ENCODE measurements around the gene FAM53A.

Gene FAM53A

GRCh38 chr4:1632109-1633104 is 51.7 kb downstream of the FAM53A start:
- Histone ChIP-seq H3K9ac (ENCODE audit: low read depth in 1 of 2, low read length in 2 of 2) (no peak overlapping the region), H3K36me3 (ENCODE audit: control insufficient read depth in 1 of 2, insufficient read depth in 2 of 2, low read length in 2 of 2) (no peaks in the 10 kb centered on the region), H3K27ac (ENCODE audit: low read depth, low read length) (no peak overlapping the region), H3K9me3 (ENCODE audit: control insufficient read depth in 1 of 2, low read length in 2 of 2) (no peaks in the 10 kb centered on the region), H3K27me3 (ENCODE audit: control insufficient read depth in 1 of 2, insufficient read depth in 2 of 2, low read length in 2 of 2) (peaks cover 11 to 14% of the 10 kb centered on the region in 2 donors), H3K4me3 (ENCODE audit: low read depth in 1 of 2, low read length in 2 of 2) (no peak overlapping the region), H3K4me1 (ENCODE audit: control insufficient read depth in 1 of 2, insufficient read depth in 2 of 2, low read length in 2 of 2) (no peaks in the 10 kb centered on the region)

- Histone ChIP-seq H3K36me3 (ENCODE audit: control insufficient read depth in 1 of 2, insufficient read depth in 2 of 2, low read length in 2 of 2) (no peaks in the 10 kb centered on the region), H3K27me3 (ENCODE audit: control insufficient read depth in 1 of 2, insufficient read depth in 2 of 2, low read length in 2 of 2) (peaks cover 11 to 14% of the 10 kb centered on the region in 2 donors), H3K4me1 (ENCODE audit: control insufficient read depth in 1 of 2, insufficient read depth in 2 of 2, low read length in 2 of 2) (no peaks in the 10 kb centered on the region), H3K9me3 (ENCODE audit: control insufficient read depth in 1 of 2, low read length in 2 of 2) (no peaks in the 10 kb centered on the region), H3K27ac (ENCODE audit: low read depth, low read length) (no peak overlapping the region), H3K9ac (ENCODE audit: low read depth in 1 of 2, low read length in 2 of 2) (no peak overlapping the region), H3K4me3 (ENCODE audit: low read depth in 1 of 2, low read length in 2 of 2) (no peak overlapping the region)
These were observed 53.0 kb downstream of the FAM53A start for GRCh38 chr4:1631136-1631535.

- no peak overlapping the region for H3K27ac ChIP-seq (ENCODE audit: low read depth, low read length)
- peaks cover 11 to 14% of the 10 kb centered on the region in 2 donors for H3K27me3 ChIP-seq (ENCODE audit: control insufficient read depth in 1 of 2, insufficient read depth in 2 of 2, low read length in 2 of 2)
- no peaks in the 10 kb centered on the region for H3K4me1 ChIP-seq (ENCODE audit: control insufficient read depth in 1 of 2, insufficient read depth in 2 of 2, low read length in 2 of 2)
- no peak overlapping the region for H3K4me3 ChIP-seq (ENCODE audit: low read depth in 1 of 2, low read length in 2 of 2)
- H3K9me3 ChIP-seq (ENCODE audit: control insufficient read depth in 1 of 2, low read length in 2 of 2), result no peaks in the 10 kb centered on the region
- H3K36me3 ChIP-seq (ENCODE audit: control insufficient read depth in 1 of 2, insufficient read depth in 2 of 2, low read length in 2 of 2), result no peaks in the 10 kb centered on the region
- no peak overlapping the region for H3K9ac ChIP-seq (ENCODE audit: low read depth in 1 of 2, low read length in 2 of 2)
These were observed 53.8 kb downstream of the FAM53A start for GRCh38 chr4:1630266-1630665.

DNA sequence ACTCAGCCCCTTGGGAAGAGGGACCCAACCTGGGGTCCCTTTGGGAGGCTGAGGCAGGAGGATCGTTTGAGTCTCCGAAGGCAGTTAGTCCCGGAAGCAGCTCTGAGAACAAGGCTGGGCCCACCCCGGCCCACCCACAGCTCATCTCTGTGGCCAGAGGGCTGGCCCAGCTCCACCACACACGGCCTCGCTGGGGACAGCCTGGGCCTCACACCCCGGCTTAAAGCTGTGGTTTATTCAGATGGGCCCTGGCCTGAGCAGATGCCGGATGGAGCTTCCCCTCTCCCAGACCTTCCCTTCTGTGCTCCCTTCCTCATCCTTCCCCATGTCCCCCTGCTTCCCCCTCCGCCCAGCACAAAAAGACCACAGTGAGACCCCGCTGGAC is 54.4 kb downstream of the FAM53A start:
- Histone ChIP-seq H3K36me3 (ENCODE audit: control insufficient read depth in 1 of 2, insufficient read depth in 2 of 2, low read length in 2 of 2) (no peaks in the 10 kb centered on the region), H3K27ac (ENCODE audit: low read depth, low read length) (no peak overlapping the region), H3K4me1 (ENCODE audit: control insufficient read depth in 1 of 2, insufficient read depth in 2 of 2, low read length in 2 of 2) (no peaks in the 10 kb centered on the region), H3K27me3 (ENCODE audit: control insufficient read depth in 1 of 2, insufficient read depth in 2 of 2, low read length in 2 of 2) (peaks cover 11 to 14% of the 10 kb centered on the region in 2 donors), H3K9ac (ENCODE audit: low read depth in 1 of 2, low read length in 2 of 2) (no peak overlapping the region), H3K4me3 (ENCODE audit: low read depth in 1 of 2, low read length in 2 of 2) (no peak overlapping the region), H3K9me3 (ENCODE audit: control insufficient read depth in 1 of 2, low read length in 2 of 2) (no peaks in the 10 kb centered on the region)

GRCh38 chr4:1628892-1629698 is 55.0 kb downstream of the FAM53A start:
- no peak overlapping the region for H3K4me3 ChIP-seq (ENCODE audit: low read depth in 1 of 2, low read length in 2 of 2)
- no peak overlapping the region for H3K9ac ChIP-seq (ENCODE audit: low read depth in 1 of 2, low read length in 2 of 2)
- no peak overlapping the region for H3K27ac ChIP-seq (ENCODE audit: low read depth, low read length)

GRCh38 chr4:1627417-1628313 is 56.4 kb downstream of the FAM53A start:
- Histone ChIP-seq H3K27ac (ENCODE audit: low read depth, low read length) (no peak overlapping the region), H3K4me1 (ENCODE audit: control insufficient read depth in 1 of 2, insufficient read depth in 2 of 2, low read length in 2 of 2) (no peaks in the 10 kb centered on the region), H3K9ac (ENCODE audit: low read depth in 1 of 2, low read length in 2 of 2) (no peak overlapping the region), H3K4me3 (ENCODE audit: low read depth in 1 of 2, low read length in 2 of 2) (no peak overlapping the region), H3K27me3 (ENCODE audit: control insufficient read depth in 1 of 2, insufficient read depth in 2 of 2, low read length in 2 of 2) (peaks cover 0 to 3% of the 10 kb centered on the region in 2 donors), H3K36me3 (ENCODE audit: control insufficient read depth in 1 of 2, insufficient read depth in 2 of 2, low read length in 2 of 2) (no peaks in the 10 kb centered on the region), H3K9me3 (ENCODE audit: control insufficient read depth in 1 of 2, low read length in 2 of 2) (no peaks in the 10 kb centered on the region)

More at GRCh38 chr4:1628892-1629698, 55.0 kb downstream of the FAM53A start:
- Histone ChIP-seq H3K36me3 (ENCODE audit: control insufficient read depth in 1 of 2, insufficient read depth in 2 of 2, low read length in 2 of 2) (no peaks in the 10 kb centered on the region), H3K9me3 (ENCODE audit: control insufficient read depth in 1 of 2, low read length in 2 of 2) (no peaks in the 10 kb centered on the region), H3K27me3 (ENCODE audit: control insufficient read depth in 1 of 2, insufficient read depth in 2 of 2, low read length in 2 of 2) (peaks cover 10 to 11% of the 10 kb centered on the region in 2 donors), H3K4me1 (ENCODE audit: control insufficient read depth in 1 of 2, insufficient read depth in 2 of 2, low read length in 2 of 2) (no peaks in the 10 kb centered on the region)

GRCh38 chr4:1626941-1627340 is 57.2 kb downstream of the FAM53A start:
- Histone ChIP-seq H3K9me3 (ENCODE audit: control insufficient read depth in 1 of 2, low read length in 2 of 2) (no peaks in the 10 kb centered on the region), H3K4me3 (ENCODE audit: low read depth in 1 of 2, low read length in 2 of 2) (no peak overlapping the region), H3K27ac (ENCODE audit: low read depth, low read length) (no peak overlapping the region), H3K4me1 (ENCODE audit: control insufficient read depth in 1 of 2, insufficient read depth in 2 of 2, low read length in 2 of 2) (no peaks in the 10 kb centered on the region), H3K9ac (ENCODE audit: low read depth in 1 of 2, low read length in 2 of 2) (no peak overlapping the region), H3K27me3 (ENCODE audit: control insufficient read depth in 1 of 2, insufficient read depth in 2 of 2, low read length in 2 of 2) (no peaks in the 10 kb centered on the region), H3K36me3 (ENCODE audit: control insufficient read depth in 1 of 2, insufficient read depth in 2 of 2, low read length in 2 of 2) (no peaks in the 10 kb centered on the region)

DNA sequence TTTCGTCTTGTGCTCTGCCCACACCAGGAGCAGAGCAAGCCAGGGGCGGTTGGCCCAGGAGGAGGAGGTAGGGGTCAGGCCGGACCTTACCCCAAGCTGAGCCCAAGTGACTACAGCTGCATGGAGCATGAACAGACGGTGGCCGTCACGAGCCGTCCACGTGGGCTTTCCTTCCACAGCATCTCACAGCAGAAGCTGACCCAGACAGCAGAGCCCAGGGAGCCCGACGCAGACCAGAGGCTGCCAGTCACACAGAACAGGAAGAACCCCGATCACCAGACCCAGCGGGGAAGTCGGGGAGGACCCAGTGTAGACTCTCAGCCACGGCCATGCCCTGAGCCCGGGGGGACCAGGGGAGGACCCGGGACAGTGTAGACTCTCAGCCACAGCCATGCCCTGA is 58.0 kb downstream of the FAM53A start:
- H3K9me3 ChIP-seq (ENCODE audit: control insufficient read depth in 1 of 2, low read length in 2 of 2), result no peaks in the 10 kb centered on the region
- no peak overlapping the region for H3K9ac ChIP-seq (ENCODE audit: low read depth in 1 of 2, low read length in 2 of 2)
- no peak overlapping the region for H3K27ac ChIP-seq (ENCODE audit: low read depth, low read length)
- no peaks in the 10 kb centered on the region for H3K36me3 ChIP-seq (ENCODE audit: control insufficient read depth in 1 of 2, insufficient read depth in 2 of 2, low read length in 2 of 2)
- no peak overlapping the region for H3K4me3 ChIP-seq (ENCODE audit: low read depth in 1 of 2, low read length in 2 of 2)
- no peaks in the 10 kb centered on the region for H3K27me3 ChIP-seq (ENCODE audit: control insufficient read depth in 1 of 2, insufficient read depth in 2 of 2, low read length in 2 of 2)
- no peaks in the 10 kb centered on the region for H3K4me1 ChIP-seq (ENCODE audit: control insufficient read depth in 1 of 2, insufficient read depth in 2 of 2, low read length in 2 of 2)

DNA sequence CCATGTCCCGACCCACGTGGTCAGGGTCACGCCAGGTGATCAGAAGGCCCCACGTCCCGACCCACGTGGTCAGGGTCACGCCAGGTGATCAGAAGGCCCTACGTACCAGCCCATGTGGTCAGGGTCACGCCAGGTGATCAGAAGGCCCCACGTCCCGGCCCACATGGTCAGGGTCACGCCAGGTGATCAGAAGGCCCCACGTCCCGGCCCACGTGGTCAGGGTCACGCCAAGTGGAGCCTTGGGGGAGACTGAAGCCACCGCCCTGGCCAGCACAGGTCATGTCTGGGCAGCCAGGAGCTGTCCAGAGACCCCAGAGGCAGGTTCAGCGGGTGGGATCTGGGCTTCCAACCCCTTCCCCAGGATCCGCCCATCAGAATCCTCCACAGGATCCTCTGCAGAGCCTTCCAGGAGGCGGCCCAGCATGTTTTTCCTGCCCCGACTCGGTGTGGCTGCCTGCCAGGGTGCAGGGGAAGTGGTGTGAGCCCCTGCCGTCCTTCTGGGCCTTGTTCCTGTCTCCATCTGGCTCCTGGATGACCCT is 58.4 kb downstream of the FAM53A start:
- Histone ChIP-seq H3K27me3 (ENCODE audit: control insufficient read depth in 1 of 2, insufficient read depth in 2 of 2, low read length in 2 of 2) (no peaks in the 10 kb centered on the region), H3K4me3 (ENCODE audit: low read depth in 1 of 2, low read length in 2 of 2) (no peak overlapping the region), H3K36me3 (ENCODE audit: control insufficient read depth in 1 of 2, insufficient read depth in 2 of 2, low read length in 2 of 2) (no peaks in the 10 kb centered on the region), H3K27ac (ENCODE audit: low read depth, low read length) (no peak overlapping the region), H3K9me3 (ENCODE audit: control insufficient read depth in 1 of 2, low read length in 2 of 2) (no peaks in the 10 kb centered on the region), H3K4me1 (ENCODE audit: control insufficient read depth in 1 of 2, insufficient read depth in 2 of 2, low read length in 2 of 2) (no peaks in the 10 kb centered on the region), H3K9ac (ENCODE audit: low read depth in 1 of 2, low read length in 2 of 2) (no peak overlapping the region)
